ENCODE results near the gene IRGQ.
A peak's percentile ranks its signal among the peaks of the same experiment; 100 is the strongest.

Gene IRGQ

DNA sequence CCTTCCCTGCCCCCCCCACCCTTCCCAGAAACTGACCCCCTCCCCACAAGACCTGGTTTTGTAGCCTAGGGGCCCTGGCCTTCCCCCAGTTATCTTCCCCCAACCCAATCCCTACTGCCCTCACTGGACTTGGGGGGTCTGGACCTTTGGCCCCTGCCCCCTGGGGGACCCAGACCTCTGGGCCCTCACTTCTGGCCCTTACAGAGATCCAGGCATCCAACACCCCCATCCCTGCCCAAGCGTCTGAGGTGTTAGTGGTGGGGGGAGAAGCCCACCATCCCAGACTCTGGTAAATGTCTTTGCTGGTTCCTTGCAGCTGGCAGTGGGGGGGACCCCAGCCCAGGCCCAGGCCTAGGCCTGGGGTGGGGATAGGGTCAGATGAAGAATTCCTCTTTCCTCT is 27.0 kb upstream of the IRGQ start:
- no peaks in the 10 kb centered on the region for H3K9me3 ChIP-seq (ENCODE audit: control insufficient read depth, low read length)
- H3K4me3 ChIP-seq (ENCODE audit: low read length), result no peak overlapping the region
- DNase-seq (ENCODE audit: low read depth), result no peak
- peaks cover 12% of the 10 kb centered on the region for H3K27me3 ChIP-seq (replicated peaks; ENCODE audit: control insufficient read depth, insufficient read depth, low read length)
- no peak overlapping the region for H3K9ac ChIP-seq (ENCODE audit: low read length)
- no peaks in the 10 kb centered on the region for H3K36me3 ChIP-seq (ENCODE audit: control insufficient read depth, insufficient read depth, low read length, severe bottlenecking)
- peaks cover 14% of the 10 kb centered on the region for H3K4me1 ChIP-seq (ENCODE audit: control insufficient read depth, insufficient read depth, low read length)

DNA sequence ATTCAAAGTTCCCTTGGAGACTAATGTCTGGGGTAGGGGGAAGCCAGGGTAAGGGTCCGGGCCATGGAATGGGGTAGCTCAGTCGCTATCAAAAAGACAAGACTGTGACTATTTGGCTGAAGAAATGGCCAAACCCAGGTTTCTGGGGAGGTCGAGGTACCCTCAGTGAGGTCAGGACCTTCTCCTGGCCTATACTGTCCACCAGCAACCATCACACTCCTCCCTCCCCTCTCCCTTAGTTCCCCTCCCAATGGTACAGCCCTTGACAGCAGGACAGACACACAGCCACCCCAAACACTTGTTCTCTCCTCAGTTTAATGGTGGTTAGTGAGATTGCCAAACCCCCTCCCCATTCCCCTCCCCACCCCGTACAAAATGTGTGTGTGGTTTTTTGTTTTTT is 26.1 kb upstream of the IRGQ start:
- Histone ChIP-seq H3K4me1 (ENCODE audit: control insufficient read depth, insufficient read depth, low read length) (peaks cover 14% of the 10 kb centered on the region), H3K36me3 (ENCODE audit: control insufficient read depth, insufficient read depth, low read length, severe bottlenecking) (no peaks in the 10 kb centered on the region), H3K27me3 (replicated peaks; ENCODE audit: control insufficient read depth, insufficient read depth, low read length) (peaks cover 9% of the 10 kb centered on the region), H3K9me3 (ENCODE audit: control insufficient read depth, low read length) (no peaks in the 10 kb centered on the region), H3K9ac (ENCODE audit: low read length) (no peak overlapping the region), H3K4me3 (ENCODE audit: low read length) (no peak overlapping the region)
- no peak for DNase-seq (ENCODE audit: low read depth)

- no peak for DNase-seq (ENCODE audit: low read depth)
- no peaks in the 10 kb centered on the region for H3K27me3 ChIP-seq (replicated peaks; ENCODE audit: control insufficient read depth, insufficient read depth, low read length)
- peak overlapping the region; percentile 94 for H3K4me3 ChIP-seq (ENCODE audit: low read length)
- peaks cover 14% of the 10 kb centered on the region for H3K4me1 ChIP-seq (ENCODE audit: control insufficient read depth, insufficient read depth, low read length)
- H3K9me3 ChIP-seq (ENCODE audit: control insufficient read depth, low read length), result no peaks in the 10 kb centered on the region
- no peaks in the 10 kb centered on the region for H3K36me3 ChIP-seq (ENCODE audit: control insufficient read depth, insufficient read depth, low read length, severe bottlenecking)
- peak overlapping the region; percentile 88 for H3K9ac ChIP-seq (ENCODE audit: low read length)
Measured at GRCh38 chr19:43620061-43621001, 24.4 kb upstream of the IRGQ start.

GRCh38 chr19:43619262-43620060 is 23.5 kb upstream of the IRGQ start, which contains the start of gene ZNF428:
Gene ZNF428 (minus strand): TSS chr19:43619629. CDS start chr19:43614304, 5,325 bp downstream.
- peak; percentile 95 for DNase-seq (ENCODE audit: low read depth)

DNA sequence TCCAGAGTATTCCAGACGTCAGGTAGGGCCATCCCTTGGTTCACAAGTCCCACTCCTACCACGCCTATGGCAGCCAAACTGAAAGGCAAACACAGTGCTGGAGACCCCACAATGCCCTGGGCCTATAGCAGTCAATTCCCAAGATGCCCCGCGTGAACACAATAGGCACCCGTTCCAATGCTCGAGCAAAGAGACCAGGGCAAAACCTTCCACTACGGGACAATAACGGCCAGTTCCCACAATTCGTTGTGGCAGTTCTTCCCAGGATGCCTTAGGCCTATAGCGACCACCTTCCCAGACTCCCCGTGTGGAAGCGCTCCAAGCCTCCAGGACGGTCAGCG is 23.0 kb upstream of the IRGQ start:
- Histone ChIP-seq H3K27me3 (replicated peaks; ENCODE audit: control insufficient read depth, insufficient read depth, low read length) (no peaks in the 10 kb centered on the region), H3K9me3 (ENCODE audit: control insufficient read depth, low read length) (no peaks in the 10 kb centered on the region), H3K4me1 (ENCODE audit: control insufficient read depth, insufficient read depth, low read length) (peaks cover 14% of the 10 kb centered on the region), H3K9ac (ENCODE audit: low read length) (peak overlapping the region; percentile 88), H3K36me3 (ENCODE audit: control insufficient read depth, insufficient read depth, low read length, severe bottlenecking) (peaks cover under 1% of the 10 kb centered on the region), H3K4me3 (ENCODE audit: low read length) (peak overlapping the region; percentile 94)
- no peak for DNase-seq (ENCODE audit: low read depth)

More at GRCh38 chr19:43619262-43620060, 23.5 kb upstream of the IRGQ start, which contains the start of gene ZNF428:
- H3K27me3 ChIP-seq (replicated peaks; ENCODE audit: control insufficient read depth, insufficient read depth, low read length), result no peaks in the 10 kb centered on the region
- H3K4me3 ChIP-seq (ENCODE audit: low read length), result peak within 1 kb of the TSS; percentile 94
- peak within 1 kb of the TSS; percentile 88 for H3K9ac ChIP-seq (ENCODE audit: low read length)
- H3K4me1 ChIP-seq (ENCODE audit: control insufficient read depth, insufficient read depth, low read length), result peaks cover 14% of the 10 kb centered on the region
- no peaks in the 10 kb centered on the region for H3K36me3 ChIP-seq (ENCODE audit: control insufficient read depth, insufficient read depth, low read length, severe bottlenecking)
- H3K9me3 ChIP-seq (ENCODE audit: control insufficient read depth, low read length), result no peaks in the 10 kb centered on the region

DNA sequence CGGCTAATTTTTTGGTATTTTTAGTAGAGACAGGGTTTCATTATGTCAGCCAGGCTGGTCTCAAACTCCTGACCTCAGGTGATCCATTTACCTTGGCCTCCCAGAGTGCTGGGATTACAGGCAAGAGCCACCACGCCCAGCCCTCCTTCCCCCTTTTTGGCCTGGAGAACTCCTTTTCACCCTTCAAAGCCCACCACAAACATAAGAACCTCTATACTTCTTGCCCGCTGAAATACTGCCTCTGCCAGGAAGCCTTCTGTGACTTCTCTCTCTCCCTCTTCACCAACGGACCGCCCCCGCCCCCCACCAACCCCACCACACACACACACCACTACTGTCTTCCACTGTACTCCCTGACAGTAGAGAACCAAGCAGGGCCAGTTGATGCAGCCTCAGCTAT is 21.0 kb upstream of the IRGQ start:
- no peak overlapping the region for H3K4me3 ChIP-seq (ENCODE audit: low read length)

DNA sequence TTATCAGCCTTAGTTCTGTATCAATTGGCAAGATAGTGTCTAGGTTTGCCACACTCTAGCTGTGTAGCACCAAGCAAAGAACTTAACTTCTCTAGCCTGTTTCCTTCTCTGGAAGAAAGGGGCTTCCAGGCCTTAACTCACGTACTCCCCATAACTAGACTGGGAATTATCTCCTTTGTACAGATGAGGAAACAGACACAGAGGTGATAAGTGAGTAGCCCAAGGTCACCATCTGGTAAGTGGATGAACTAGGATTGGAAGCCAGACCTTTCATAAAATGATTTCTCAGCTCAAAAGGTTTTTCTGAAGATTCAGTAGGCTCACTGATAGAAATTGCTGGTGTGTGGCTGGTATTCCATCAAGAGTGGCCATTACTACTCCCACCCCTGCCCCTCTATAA is 20.4 kb upstream of the IRGQ start:
- peaks cover 21% of the 10 kb centered on the region for H3K36me3 ChIP-seq (ENCODE audit: control insufficient read depth, insufficient read depth, low read length, severe bottlenecking)
- no peak overlapping the region for H3K4me3 ChIP-seq (ENCODE audit: low read length)
- no peaks in the 10 kb centered on the region for H3K9me3 ChIP-seq (ENCODE audit: control insufficient read depth, low read length)
- H3K4me1 ChIP-seq (ENCODE audit: control insufficient read depth, insufficient read depth, low read length), result peaks cover 14% of the 10 kb centered on the region
- H3K9ac ChIP-seq (ENCODE audit: low read length), result no peak overlapping the region
- no peaks in the 10 kb centered on the region for H3K27me3 ChIP-seq (replicated peaks; ENCODE audit: control insufficient read depth, insufficient read depth, low read length)
- no peak for DNase-seq (ENCODE audit: low read depth)

More for the DNA sequence above, 21.0 kb upstream of the IRGQ start:
- H3K4me1 ChIP-seq (ENCODE audit: control insufficient read depth, insufficient read depth, low read length), result peaks cover 14% of the 10 kb centered on the region
- no peak overlapping the region for H3K9ac ChIP-seq (ENCODE audit: low read length)
- H3K36me3 ChIP-seq (ENCODE audit: control insufficient read depth, insufficient read depth, low read length, severe bottlenecking), result peaks cover 19% of the 10 kb centered on the region
- DNase-seq (ENCODE audit: low read depth), result no peak
- no peaks in the 10 kb centered on the region for H3K27me3 ChIP-seq (replicated peaks; ENCODE audit: control insufficient read depth, insufficient read depth, low read length)
- H3K9me3 ChIP-seq (ENCODE audit: control insufficient read depth, low read length), result no peaks in the 10 kb centered on the region

DNA sequence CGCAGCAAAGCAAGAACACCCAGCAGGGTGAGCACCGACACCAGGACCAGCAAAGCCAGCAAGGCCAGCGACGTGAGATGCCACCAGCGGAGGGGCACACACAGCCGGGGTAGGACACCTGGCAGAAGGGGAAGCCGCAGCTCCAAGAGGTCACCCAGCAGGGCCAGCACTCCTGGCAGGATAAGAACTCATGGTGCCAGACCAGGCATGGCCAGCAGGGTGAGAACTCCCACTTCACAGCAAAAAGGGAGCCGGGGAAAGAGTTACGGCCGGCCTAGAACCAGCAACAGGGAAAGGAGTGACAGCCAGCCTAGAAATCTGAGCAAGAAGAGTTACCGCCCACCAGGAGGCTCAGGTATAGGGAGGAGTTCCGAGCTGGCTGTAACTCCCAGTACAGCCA is 16.4 kb upstream of the IRGQ start:
- H3K9ac ChIP-seq (ENCODE audit: low read length), result no peak overlapping the region
- H3K4me1 ChIP-seq (ENCODE audit: control insufficient read depth, insufficient read depth, low read length), result no peaks in the 10 kb centered on the region
- no peak for DNase-seq (ENCODE audit: low read depth)
- peaks cover 21% of the 10 kb centered on the region for H3K36me3 ChIP-seq (ENCODE audit: control insufficient read depth, insufficient read depth, low read length, severe bottlenecking)
- no peaks in the 10 kb centered on the region for H3K9me3 ChIP-seq (ENCODE audit: control insufficient read depth, low read length)
- H3K4me3 ChIP-seq (ENCODE audit: low read length), result no peak overlapping the region
- H3K27me3 ChIP-seq (replicated peaks; ENCODE audit: control insufficient read depth, insufficient read depth, low read length), result no peaks in the 10 kb centered on the region

GRCh38 chr19:43611788-43612187 is 15.9 kb upstream of the IRGQ start, which contains the start of gene SRRM5:
Gene SRRM5 (plus strand): TSS chr19:43612088. CDS start chr19:43612122, 34 bp downstream.
- H3K4me1 ChIP-seq (ENCODE audit: control insufficient read depth, insufficient read depth, low read length), result no peaks in the 10 kb centered on the region
- no peak within 1 kb of the TSS for H3K4me3 ChIP-seq (ENCODE audit: low read length)
- H3K36me3 ChIP-seq (ENCODE audit: control insufficient read depth, insufficient read depth, low read length, severe bottlenecking), result peaks cover 26% of the 10 kb centered on the region
- no peaks in the 10 kb centered on the region for H3K27me3 ChIP-seq (replicated peaks; ENCODE audit: control insufficient read depth, insufficient read depth, low read length)
- DNase-seq (ENCODE audit: low read depth), result no peak
- H3K9ac ChIP-seq (ENCODE audit: low read length), result no peak within 1 kb of the TSS
- H3K9me3 ChIP-seq (ENCODE audit: control insufficient read depth, low read length), result no peaks in the 10 kb centered on the region

- H3K9ac ChIP-seq (ENCODE audit: low read length), result no peak overlapping the region
- peaks cover 31% of the 10 kb centered on the region for H3K36me3 ChIP-seq (ENCODE audit: control insufficient read depth, insufficient read depth, low read length, severe bottlenecking)
- no peaks in the 10 kb centered on the region for H3K4me1 ChIP-seq (ENCODE audit: control insufficient read depth, insufficient read depth, low read length)
- no peaks in the 10 kb centered on the region for H3K9me3 ChIP-seq (ENCODE audit: control insufficient read depth, low read length)
- no peaks in the 10 kb centered on the region for H3K27me3 ChIP-seq (replicated peaks; ENCODE audit: control insufficient read depth, insufficient read depth, low read length)
- no peak for DNase-seq (ENCODE audit: low read depth)
- no peak overlapping the region for H3K4me3 ChIP-seq (ENCODE audit: low read length)
Measured at GRCh38 chr19:43610493-43610892, 14.6 kb upstream of the IRGQ start.

- no peak overlapping the region for H3K4me3 ChIP-seq (ENCODE audit: low read length)
- H3K27me3 ChIP-seq (replicated peaks; ENCODE audit: control insufficient read depth, insufficient read depth, low read length), result no peaks in the 10 kb centered on the region
- no peaks in the 10 kb centered on the region for H3K4me1 ChIP-seq (ENCODE audit: control insufficient read depth, insufficient read depth, low read length)
- DNase-seq (ENCODE audit: low read depth), result no peak
- H3K9me3 ChIP-seq (ENCODE audit: control insufficient read depth, low read length), result no peaks in the 10 kb centered on the region
- H3K36me3 ChIP-seq (ENCODE audit: control insufficient read depth, insufficient read depth, low read length, severe bottlenecking), result peaks cover 31% of the 10 kb centered on the region
- H3K9ac ChIP-seq (ENCODE audit: low read length), result no peak overlapping the region
Measured at GRCh38 chr19:43609872-43610271, 13.9 kb upstream of the IRGQ start.

All from adipocyte (in vitro differentiated cells).